Erythroblast (primary cell): ENCODE results near the gene PARP4.

Source experiments
- GATA1 ChIP-seq: IDR thresholded peaks from 2 replicates; pipeline ENCODE4 v1.6.1; 2011; ENCODE audit warnings: low read depth, mild to moderate bottlenecking, control low read depth, low read length, moderate library complexity
- POLR2A ChIP-seq: IDR thresholded peaks from 2 replicates; pipeline ENCODE4 v1.6.1; 2011; ENCODE audit warnings: mild to moderate bottlenecking, low read length

- TF ChIP-seq POLR2A (no peak), GATA1 (no peak)
Observed at GRCh38 chr13:24516919-24517318, 4.3 kb upstream of the PARP4 start.
